Glomerular visceral epithelial cell (primary cell): Measurements from ENCODE around the gene LRRC10B.

Experiments
- DNase-seq: peaks from one replicate; pipeline ENCODE4 v3.0.0-alpha.2; 2016; ENCODE audit errors: extremely low spot score

The LRRC10B gene

DNA sequence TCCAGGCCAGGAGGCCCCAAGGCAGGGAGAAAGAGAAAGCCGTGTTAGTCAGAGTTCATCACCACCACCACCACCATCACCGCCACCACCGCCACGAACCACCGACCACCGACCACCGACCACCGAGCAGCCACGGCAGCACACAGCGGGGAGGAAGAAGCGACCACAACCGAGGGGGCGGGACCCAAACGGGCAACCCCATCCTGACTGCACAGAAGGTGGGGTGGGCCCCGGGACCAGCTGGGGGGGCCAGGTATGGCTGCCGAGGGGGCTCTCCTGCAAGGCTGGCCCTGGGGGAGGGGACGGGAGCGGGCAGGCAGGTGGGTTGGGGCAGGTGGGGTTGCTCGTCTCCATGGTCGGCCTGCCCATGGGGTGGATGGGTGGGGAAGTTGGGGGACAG, 38.1 kb downstream of the LRRC10B start:
- DNase-seq = no peak

DNA sequence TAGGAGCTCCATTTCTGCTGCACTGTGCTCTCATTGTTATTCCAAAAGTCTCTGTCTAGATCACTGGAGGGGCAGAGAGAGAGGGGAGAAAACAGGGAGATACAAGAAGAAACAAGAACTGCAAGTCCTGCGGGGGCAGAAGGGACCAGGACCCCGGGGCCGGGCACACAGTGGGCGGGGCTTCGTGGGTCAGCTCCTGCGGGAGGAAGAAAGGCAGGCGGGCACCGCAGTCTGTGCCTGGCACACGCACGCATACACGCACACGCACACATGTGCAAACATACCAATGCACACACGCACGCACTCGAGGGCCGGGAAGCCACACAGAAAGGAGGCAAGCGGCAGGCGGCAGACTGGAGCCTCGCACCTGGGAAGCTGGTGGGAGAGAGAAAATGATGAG, 38.7 kb downstream of the LRRC10B start:
- no peak for DNase-seq

DNA sequence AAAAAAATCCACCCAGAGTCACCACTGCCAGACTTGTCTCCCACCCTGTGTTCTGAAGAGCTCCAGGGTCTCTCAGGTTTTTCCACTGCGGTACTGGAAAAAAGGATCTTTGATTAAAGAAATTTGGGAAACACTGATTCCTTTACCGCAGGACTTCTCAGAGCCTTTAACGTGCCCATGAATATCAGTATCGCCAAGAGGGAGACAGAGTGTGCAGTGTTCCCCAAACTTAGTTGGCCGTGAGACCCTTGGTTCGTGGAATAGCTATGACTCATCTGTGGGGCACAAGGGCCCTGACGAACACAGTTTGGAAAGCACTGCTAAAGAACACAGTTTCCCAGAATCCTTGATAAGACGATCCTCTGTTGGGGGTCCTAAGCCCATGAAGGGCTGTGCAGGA, 40.6 kb downstream of the LRRC10B start:
- no peak for DNase-seq

DNA sequence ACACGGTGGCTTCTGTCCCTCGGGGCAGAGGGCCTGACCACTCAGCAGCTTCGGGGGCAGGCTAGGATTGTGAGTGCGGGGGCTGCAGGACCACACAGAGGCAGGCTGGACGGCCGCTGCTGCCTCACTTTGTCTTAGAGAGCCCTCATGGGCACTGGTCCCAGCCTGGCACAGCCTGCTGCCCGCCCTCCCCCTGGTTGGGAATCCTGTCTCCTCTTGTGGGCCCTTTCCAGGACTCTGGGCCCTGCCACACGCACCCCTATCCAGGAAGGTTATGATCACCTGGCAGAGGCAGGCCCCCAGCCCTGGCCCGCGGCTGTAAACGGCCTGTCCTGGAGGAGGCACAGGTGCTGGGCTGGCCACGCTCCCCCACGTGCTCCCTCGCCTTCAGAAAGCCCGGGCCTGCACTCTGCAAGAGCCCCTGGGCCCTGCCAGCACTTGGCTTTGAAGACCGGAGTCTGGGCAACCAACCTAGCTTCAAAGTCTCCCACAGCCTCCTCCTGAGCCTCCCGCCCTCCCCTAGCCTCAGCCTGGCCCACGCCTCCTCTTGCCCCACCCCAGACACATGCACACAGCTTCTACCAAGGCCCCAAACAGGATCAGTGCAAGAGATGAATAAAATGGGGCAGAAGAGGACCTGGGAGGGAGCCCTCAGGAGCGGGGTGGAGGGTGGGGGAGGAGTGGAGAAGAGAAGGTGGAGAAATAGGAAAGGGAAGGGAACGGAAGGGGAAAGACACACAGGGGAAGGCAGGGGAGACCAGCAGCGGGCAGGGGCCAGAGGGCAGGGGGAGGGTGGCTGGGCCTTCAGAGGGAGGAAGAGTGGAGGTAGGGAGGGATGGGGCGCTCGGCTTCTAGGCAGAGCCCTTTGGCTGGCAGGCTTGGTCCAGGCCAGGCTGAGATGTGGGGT, 41.4 kb downstream of the LRRC10B start:
- DNase-seq = no peak

DNA sequence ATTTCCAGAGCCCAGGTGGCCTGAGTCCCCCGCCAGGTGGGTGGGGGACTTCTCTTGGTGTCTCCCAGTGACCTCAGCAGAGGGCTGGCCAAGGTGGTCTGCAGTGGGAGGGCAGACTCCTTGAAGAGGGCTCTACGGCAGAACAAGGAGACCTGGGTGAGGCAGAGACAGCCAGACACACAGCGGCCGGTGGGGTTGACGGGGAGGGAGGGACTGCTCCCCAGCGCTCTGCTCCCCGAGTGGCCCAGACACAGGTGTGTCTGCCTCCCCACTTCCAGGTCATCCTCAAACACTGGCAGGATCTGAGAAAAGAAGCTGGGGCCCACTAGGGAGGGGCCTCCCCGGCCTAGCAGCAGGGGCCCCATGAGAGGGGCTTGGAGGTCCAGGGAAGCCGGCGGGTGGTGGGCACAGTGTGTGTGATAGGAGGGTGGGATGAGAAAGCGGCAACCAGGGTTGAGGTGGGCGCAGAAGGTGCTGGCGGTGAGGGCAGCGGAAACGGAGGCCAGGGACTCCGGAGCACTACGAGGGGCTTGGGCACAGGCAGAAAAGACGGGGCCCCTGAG, 42.2 kb downstream of the LRRC10B start:
- DNase-seq = no peak

DNA sequence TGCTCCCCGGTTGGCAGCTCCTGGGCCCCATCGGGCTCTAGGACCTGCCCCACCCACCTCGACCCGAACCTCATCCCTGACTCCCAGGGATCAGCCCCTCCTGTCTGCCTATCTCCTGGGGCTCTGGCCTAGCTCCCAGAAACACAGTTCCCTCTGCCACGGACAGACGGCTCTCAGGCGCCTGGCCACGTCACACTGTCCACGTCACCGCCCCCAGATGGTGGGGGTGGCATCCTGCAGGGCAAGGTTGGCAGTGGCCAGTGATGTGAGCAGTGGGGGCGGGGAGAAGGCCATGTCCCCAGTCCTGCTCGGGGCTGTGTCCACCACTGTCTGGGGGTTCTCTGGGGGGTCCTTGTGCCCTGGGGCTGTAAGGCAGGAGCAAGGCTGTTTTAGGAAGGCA, 43.1 kb downstream of the LRRC10B start:
- DNase-seq = no peak

DNA sequence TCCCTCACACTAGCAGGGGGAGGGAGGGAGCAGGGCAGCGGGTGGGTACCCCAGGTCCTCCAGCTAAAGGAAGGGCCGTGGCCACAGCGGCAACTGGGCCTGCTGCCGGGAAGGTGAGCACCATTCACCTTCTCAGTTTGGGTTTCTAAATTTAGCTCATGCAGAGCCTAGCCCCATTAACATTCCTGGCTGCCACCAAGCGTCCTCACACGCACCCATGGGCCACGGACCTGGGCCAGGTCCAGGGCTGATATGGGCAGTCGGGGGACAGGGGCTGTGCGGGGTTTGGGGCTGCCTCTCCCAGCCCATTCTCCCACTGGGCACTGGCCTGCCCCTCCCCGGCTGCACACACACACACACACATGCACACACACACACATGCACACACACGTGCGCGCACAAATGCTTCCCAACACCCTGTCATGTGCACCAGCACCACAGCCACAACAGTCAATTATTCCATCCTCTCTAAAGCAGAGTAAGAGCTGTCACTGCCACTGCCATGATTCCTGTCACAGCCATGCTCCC, 43.6 kb downstream of the LRRC10B start:
- DNase-seq = no peak

DNA sequence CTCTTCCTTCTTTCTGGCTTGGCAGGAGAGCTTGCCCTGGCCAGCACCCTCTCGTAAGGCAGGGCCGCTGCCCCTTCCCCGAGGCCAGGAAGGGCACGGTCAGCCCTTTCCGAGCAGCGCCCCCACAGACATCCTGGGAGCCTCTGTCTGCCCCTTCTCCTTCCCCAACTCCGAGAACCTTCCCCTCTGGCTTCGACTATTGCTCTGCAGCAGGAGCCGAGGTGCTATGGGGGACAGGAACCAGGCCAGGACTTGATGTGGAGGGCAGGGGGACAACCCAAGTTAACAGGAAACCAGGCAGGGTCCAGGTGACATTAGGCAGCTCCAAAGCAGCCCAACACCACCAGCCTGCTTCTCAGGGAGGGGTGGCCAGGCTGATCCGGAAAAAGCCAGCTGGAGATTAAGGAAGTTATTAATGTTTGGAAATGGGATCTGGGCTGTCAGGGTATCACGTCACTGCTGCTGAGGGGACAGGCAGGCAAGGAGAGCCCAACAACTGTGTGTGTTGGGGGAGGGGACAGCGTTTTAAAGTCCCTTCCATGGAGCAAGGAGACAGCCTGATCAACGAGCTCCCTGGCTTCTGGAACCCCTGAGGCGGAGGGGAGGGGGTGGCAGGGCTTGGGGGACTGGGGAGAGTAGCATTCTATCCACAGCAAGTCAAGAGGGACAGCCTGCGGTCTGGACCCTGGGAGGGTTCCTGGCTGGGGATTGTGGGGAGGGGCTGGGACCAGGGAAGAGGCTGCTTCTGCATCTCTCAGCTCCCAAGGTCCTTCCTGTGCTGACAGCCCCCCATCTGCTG, 45.0 kb downstream of the LRRC10B start:
- no peak for DNase-seq

DNA sequence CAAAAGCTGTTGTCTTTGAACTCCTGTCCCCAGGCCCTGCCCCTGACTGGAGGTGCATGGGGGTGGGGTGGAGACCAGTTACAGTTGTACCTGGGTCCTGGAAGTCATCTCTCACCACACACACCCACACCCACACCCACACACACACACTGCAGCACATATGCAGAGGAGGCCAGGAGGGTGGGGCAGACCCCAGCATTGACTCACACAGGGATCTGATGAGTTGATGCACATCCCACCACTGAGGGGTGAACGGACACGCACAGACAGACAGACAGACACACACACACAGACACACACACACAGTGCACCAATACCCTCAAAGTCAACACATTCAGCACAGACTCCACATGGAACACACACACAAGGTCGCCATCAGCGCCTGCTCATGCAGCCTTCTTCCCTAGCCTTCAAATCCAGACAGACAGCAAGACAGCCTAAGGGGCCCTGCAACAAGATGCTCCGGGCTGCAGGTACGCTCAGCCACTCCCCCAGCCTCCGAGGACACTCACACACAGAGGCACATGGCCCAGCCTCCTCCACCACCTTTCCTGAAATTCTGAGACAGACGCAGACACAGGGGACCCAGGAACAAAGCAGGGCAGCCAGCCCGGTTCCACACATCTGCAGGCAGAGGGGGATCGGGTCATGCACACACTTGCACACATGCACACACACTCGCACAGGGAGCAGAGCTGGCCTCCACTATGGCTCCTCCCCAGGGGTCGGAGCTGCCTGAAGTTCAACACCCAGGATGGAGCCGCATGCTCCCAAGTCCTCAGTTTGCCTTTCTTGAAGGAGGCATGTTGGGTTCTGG, 45.8 kb downstream of the LRRC10B start:
- no peak for DNase-seq

DNA sequence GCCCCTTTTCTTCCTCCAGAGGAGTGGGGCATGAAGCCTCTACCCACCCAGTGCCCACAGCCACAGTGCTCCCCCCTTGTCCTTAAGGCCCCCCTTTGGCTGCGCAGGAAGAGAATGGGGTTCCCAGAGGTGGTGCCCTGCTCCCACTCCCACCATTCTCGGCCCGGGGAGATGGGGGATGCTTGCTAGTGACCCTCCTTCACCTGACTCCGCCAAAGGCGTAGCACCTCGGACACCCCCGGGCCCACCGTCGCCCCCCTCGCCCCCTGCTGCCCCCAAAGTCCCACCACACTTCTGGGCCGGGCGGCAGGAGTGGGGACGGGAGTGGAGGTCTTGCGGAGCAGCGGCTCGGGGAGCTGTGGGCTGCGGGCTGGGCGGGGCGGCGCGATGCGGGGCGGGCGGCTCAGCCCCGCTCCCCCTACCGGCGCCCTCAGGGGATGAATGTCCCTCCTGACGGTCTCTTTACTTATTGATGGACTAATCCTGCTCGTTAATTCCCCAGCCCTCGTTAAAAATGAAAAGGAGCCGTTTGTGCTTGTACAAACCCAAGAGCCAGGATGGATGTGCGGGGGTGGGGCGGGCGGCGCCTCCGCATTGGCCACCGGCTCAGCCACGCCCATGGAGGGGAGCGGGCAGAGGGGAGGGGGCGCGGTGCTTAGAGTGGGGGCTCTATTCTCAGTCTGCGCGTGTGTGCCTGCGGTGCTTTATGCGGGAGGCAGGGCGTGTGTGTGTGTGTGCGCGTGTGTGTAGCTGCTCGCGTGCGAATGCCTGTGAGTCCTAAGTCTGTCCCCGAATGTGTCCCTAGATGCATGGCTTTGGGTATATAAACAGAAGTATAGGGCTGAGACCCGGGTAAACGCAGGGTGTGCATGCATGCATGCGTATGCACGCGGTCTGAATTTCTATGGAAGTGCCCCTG, 46.8 kb downstream of the LRRC10B start:
- DNase-seq = no peak

DNA sequence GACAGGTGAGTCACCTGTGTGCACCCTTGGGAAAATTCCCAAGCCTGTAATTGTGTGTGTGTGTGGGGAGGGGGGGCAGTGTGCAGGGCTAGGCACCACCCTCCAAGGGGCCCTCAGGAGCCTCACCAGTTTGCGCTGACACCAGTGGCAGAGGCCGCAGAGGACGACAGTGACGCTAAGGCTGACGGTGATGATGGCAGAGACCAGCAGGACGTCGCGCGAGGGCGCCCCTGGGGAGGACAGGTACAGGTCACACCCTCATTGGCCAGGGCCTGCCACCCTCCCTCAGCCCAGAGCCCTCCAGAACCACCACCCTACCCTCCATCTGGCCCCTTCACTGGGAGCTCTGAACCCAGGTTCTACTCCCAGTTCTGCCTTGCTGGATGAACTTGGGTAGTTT, 47.4 kb downstream of the LRRC10B start:
- DNase-seq = no peak

DNA sequence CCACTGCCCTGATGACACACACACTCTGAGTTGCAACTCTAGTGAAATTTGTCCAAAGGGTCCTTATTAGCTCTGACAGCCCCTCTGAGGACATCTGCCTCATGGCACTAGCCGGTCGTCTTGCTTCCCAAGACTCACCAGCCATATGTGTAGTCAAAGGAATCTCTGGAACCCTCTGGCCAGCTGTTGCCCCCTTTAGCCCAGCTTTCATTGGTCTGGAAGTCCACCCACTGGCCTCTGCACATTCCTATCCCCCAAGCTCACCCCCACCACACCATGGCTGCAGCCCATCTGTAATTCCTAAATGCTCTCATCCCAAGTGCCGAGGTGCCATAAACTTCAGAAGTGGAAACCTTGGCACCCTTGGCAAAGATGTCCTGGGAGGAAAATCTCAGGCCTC, 48.1 kb downstream of the LRRC10B start:
- no peak for DNase-seq
